ENCODE data around the gene FAM83C. TPM values are rescaled to one million over a fixed set of nuclear protein-coding genes. Genes with fewer than 3 reads are reported as not detected.

The FAM83C gene
- total RNA-seq, 1 donor from 2014 or later, result not detected

DNA sequence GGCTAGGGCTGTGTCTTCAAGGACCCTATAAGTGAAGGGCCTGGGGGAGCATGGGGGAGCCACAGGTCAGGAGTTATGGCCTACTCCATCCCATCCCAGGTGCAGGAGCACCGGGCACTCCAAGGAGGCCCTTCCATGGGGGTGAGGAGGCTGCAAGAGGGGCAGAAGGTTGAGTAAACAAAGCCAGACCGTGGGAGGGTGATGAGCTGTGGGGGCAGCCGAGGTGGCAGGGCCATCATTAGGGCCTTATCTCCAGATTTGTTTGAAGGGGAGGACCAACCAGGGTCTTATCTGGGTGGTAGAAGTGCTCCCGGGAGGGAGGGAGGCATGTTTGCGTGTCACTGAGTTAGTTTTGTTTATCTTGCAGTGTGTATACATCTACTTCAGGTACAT, 2.1 kb upstream of the FAM83C start:
- Mint-ChIP-seq H3K36me3 (no peaks in the 10 kb centered on the region), H3K27ac (no peak overlapping the region), H3K27me3 (peaks cover 4% of the 10 kb centered on the region), H3K4me1 (ENCODE audit: unreplicated experiment) (peaks cover 4% of the 10 kb centered on the region), H3K4me3 (no peak overlapping the region), H3K9me3 (no peaks in the 10 kb centered on the region)
- TF ChIP-seq, protein P1, sequence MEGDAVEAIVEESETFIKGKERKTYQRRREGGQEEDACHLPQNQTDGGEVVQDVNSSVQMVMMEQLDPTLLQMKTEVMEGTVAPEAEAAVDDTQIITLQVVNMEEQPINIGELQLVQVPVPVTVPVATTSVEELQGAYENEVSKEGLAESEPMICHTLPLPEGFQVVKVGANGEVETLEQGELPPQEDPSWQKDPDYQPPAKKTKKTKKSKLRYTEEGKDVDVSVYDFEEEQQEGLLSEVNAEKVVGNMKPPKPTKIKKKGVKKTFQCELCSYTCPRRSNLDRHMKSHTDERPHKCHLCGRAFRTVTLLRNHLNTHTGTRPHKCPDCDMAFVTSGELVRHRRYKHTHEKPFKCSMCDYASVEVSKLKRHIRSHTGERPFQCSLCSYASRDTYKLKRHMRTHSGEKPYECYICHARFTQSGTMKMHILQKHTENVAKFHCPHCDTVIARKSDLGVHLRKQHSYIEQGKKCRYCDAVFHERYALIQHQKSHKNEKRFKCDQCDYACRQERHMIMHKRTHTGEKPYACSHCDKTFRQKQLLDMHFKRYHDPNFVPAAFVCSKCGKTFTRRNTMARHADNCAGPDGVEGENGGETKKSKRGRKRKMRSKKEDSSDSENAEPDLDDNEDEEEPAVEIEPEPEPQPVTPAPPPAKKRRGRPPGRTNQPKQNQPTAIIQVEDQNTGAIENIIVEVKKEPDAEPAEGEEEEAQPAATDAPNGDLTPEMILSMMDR (conservative IDR thresholded peaks at IDR 0.05), result no peak
- no peak for DNase-seq (ENCODE audit: extremely low spot score, unreplicated experiment)

GRCh38 chr20:35293303-35294292, 1.4 kb upstream of the FAM83C start:
- peaks cover 4% of the 10 kb centered on the region for H3K4me1 Mint-ChIP-seq (ENCODE audit: unreplicated experiment)
- H3K36me3 Mint-ChIP-seq, result no peaks in the 10 kb centered on the region
- DNase-seq (ENCODE audit: extremely low spot score, unreplicated experiment), result no peak
- H3K4me3 Mint-ChIP-seq, result no peak overlapping the region
- peaks cover 4% of the 10 kb centered on the region for H3K27me3 Mint-ChIP-seq
- H3K27ac Mint-ChIP-seq, result no peak overlapping the region
- H3K9me3 Mint-ChIP-seq, result no peaks in the 10 kb centered on the region
- TF ChIP-seq, protein P1 (conservative IDR thresholded peaks at IDR 0.05), result no peak

DNA sequence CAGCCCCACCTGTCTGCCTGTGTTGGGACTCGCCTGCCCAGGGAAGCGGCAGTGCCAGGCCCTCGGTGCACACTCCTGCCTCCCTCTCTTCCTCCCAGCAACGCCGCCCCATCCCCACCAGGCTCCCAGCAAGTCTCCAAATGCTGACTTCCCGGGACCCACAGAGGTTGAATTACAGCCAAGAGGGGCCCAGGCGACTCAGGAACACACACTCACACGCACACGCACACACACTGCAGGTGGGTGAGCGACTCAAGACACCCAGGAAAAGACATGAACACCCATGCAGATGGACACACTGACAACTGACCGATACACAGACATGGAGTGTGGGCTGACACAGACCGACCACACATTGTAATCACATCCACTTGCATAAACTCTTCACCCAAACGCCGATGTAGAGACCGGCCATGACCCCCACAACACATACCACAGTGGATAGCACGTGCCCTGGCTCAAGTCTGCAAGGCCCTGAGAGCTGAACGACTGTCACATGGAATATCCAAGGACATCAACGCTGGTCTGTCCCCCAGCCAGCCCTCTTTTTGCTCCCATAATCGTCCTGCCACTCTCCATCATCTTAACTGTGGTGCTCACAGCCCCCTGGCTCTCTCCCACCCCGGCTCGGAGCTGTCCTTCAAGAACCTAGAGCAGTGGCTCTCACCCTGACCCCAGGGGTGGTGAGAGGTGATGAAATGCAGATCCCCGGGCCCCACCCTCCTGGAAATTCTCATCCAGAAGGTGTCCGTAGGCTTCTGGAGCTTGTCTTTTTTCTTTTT, 470 bp upstream of the FAM83C start:
- TF ChIP-seq, protein P1 (conservative IDR thresholded peaks at IDR 0.05), result no peak
- no peak for DNase-seq (ENCODE audit: extremely low spot score, unreplicated experiment)
- peaks cover 4% of the 10 kb centered on the region for H3K4me1 Mint-ChIP-seq (ENCODE audit: unreplicated experiment)
- H3K36me3 Mint-ChIP-seq, result no peaks in the 10 kb centered on the region
- no peak overlapping the region for H3K4me3 Mint-ChIP-seq
- no peaks in the 10 kb centered on the region for H3K9me3 Mint-ChIP-seq
- no peak overlapping the region for H3K27ac Mint-ChIP-seq
- H3K27me3 Mint-ChIP-seq, result peaks cover 4% of the 10 kb centered on the region

- Mint-ChIP-seq H3K27ac (no peak overlapping the region), H3K27me3 (no peaks in the 10 kb centered on the region), H3K9me3 (no peaks in the 10 kb centered on the region), H3K36me3 (no peaks in the 10 kb centered on the region), H3K4me1 (ENCODE audit: unreplicated experiment) (peaks cover 7% of the 10 kb centered on the region), H3K4me3 (no peak overlapping the region)
- no peak for DNase-seq (ENCODE audit: extremely low spot score, unreplicated experiment)
- TF ChIP-seq, protein P1 (conservative IDR thresholded peaks at IDR 0.05), result no peak
Observed at GRCh38 chr20:35290887-35291417, 1.3 kb downstream of the FAM83C start.

DNA sequence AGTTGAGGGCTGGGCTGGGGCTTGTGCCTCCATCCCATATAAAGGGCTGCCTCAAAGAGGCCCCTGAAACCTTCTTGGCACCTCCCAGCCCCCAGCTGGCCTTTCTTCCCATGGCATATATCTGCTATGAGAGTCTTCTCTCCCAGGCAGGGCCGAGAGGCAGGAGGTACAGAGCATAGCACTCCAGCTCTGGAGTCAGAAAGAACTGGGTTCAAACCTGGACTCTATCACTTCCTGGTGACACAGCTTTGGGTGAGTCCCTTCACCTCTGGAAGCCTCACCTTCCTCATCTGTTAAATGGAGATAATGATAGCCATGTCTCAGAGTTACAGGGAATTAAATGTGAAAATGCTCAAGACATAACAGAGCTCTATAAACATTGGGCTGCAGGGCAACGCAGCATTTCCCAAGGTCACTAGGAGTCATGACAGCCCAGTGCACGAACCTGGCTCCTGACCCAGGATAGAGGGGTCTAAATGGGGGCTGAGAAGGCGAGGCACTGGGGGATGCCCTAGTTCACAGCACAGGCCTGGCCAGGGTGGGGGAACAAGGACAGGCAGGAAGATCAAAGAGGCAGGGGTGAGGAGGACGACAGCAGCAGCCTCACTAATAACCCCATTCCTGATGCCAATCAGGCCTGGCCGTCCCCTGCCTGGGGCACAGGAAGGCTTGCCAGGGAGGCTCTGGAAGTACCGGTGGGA, 1.9 kb downstream of the FAM83C start:
- no peak overlapping the region for H3K4me3 Mint-ChIP-seq
- H3K36me3 Mint-ChIP-seq, result no peaks in the 10 kb centered on the region
- DNase-seq (ENCODE audit: extremely low spot score, unreplicated experiment), result no peak
- no peak overlapping the region for H3K27ac Mint-ChIP-seq
- no peaks in the 10 kb centered on the region for H3K9me3 Mint-ChIP-seq
- TF ChIP-seq, protein P1 (conservative IDR thresholded peaks at IDR 0.05), result no peak
- no peaks in the 10 kb centered on the region for H3K27me3 Mint-ChIP-seq
- H3K4me1 Mint-ChIP-seq (ENCODE audit: unreplicated experiment), result peaks cover 12% of the 10 kb centered on the region
